HL-60 (cell line): ENCODE data around the gene PHLDA2.

ENCODE experiments used
- DNase-seq, 2 experiments: peaks; one replicate each; pipeline ENCODE4 v3.0.0-alpha.2; 2010 to 2020; ENCODE audit warnings: low read depth in 1 of 2, low spot score in 1 of 2
- H3K27ac ChIP-seq: fragments of 250-450 bp; sonication (Bioruptor Pico); replicated peaks from 2 replicates; pipeline ENCODE4 v1.5.1; 2020; ENCODE audit warnings: mild to moderate bottlenecking, moderate library complexity
- H3K27me3 ChIP-seq: fragments of 250-450 bp; sonication (Bioruptor Pico); 2 replicates; pipeline ENCODE4 v1.5.1; 2021; ENCODE audit warnings: mild to moderate bottlenecking, moderate library complexity; ENCODE audit not compliant: insufficient read depth, poor library complexity, severe bottlenecking
- H3K4me3 ChIP-seq: replicated peaks from 2 replicates; pipeline ENCODE4 v1.5.1; 2011; ENCODE audit warnings: mild to moderate bottlenecking, control low read depth, low read length; ENCODE audit not compliant: insufficient read depth
- CTCF ChIP-seq: IDR thresholded peaks from one replicate; pipeline ENCODE4 v1.5.1; 2011; ENCODE audit warnings: low read length, control low read depth, inconsistent platforms; ENCODE audit not compliant: insufficient read depth
- GABPA ChIP-seq: IDR thresholded peaks from 2 replicates; pipeline ENCODE4 v1.6.1; 2012; ENCODE audit warnings: low read depth
- POLR2AphosphoS5 ChIP-seq: IDR thresholded peaks from 2 replicates; pipeline ENCODE4 v1.6.1; 2012; ENCODE audit warnings: low read depth
- REST ChIP-seq: IDR thresholded peaks from 2 replicates; pipeline ENCODE4 v1.6.1; 2012; ENCODE audit warnings: low read depth; ENCODE audit not compliant: insufficient replicate concordance
- SPI1 ChIP-seq: IDR thresholded peaks from 2 replicates; pipeline ENCODE4 v1.6.1; 2012; ENCODE audit warnings: low read depth, mild to moderate bottlenecking, borderline replicate concordance

PHLDA2 gene

DNA sequence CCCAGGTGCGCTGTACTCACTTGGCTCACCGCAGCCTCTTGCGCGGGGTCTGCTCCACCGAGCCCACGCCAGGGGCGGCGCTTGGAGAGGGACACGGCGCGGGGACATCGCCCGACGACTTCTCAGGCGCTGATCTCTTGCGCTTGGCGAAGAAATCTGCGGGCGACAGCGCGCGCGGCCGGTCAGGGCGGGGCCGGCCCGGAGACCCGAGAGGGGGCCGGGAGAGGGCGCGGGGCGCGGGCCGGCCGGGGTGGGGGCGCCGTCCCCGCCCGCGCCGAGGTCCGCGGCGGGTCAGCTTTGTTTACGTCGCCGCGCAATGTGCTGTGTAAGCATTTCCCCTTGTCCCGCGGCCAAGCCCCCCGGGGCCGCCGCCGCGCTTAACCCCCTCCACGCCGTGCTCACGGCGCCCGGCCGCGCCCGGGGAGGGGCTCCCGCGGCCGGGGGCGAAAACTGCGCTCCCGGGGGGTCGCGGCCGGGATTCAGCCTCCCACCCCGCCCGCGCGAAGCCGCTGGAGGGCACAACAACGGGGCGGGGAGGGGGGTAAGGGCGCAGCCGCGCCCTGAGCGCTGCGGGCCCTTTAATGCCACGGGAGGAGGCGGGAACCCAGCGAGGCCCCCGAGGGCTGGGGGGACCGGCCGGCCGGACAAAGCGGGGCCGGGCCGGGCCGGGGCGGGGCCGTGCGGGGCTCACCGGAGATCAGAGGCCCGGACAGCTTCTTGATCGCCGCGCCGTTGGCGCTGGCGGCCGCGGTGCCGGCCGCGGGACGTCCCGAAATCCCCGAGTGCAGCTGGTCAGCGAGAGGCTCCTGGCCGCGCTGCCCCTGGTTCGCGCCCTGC, 45.0 kb downstream of the PHLDA2 start:
- Histone ChIP-seq H3K27me3 (peaks cover 29% of the 10 kb centered on the region), H3K27ac (no peak overlapping the region), H3K4me3 (0 out of 2 replicates have a peak overlapping the region, but pooled peaks have one; percentile 10)
- TF ChIP-seq POLR2AphosphoS5 (no peak), GABPA (no peak), CTCF (no peak), REST (no peak), SPI1 (no peak)
- DNase-seq, result no peak

DNA sequence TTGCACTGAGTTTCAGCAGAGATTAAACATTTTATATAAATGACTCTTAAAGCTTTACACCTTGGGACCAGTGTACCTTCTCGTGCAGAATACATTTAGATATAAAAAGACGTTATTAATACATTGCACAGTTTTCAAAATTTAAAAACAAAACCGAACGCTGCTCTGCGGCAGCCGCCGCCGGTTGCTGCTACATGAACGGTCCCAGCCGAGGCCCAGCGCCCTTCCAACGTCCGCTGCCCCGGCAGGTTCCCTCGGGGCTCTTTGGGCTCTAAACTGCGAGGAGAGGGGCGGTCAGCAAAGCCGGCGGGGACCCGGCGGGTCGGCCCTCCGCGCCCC, 45.6 kb downstream of the PHLDA2 start:
- H3K4me3 ChIP-seq, result no peak overlapping the region
- no peak overlapping the region for H3K27ac ChIP-seq
- H3K27me3 ChIP-seq, result peaks cover 29% of the 10 kb centered on the region
- TF ChIP-seq CTCF (no peak), REST (no peak), SPI1 (no peak), POLR2AphosphoS5 (no peak), GABPA (no peak)
- DNase-seq, result no peak

DNA sequence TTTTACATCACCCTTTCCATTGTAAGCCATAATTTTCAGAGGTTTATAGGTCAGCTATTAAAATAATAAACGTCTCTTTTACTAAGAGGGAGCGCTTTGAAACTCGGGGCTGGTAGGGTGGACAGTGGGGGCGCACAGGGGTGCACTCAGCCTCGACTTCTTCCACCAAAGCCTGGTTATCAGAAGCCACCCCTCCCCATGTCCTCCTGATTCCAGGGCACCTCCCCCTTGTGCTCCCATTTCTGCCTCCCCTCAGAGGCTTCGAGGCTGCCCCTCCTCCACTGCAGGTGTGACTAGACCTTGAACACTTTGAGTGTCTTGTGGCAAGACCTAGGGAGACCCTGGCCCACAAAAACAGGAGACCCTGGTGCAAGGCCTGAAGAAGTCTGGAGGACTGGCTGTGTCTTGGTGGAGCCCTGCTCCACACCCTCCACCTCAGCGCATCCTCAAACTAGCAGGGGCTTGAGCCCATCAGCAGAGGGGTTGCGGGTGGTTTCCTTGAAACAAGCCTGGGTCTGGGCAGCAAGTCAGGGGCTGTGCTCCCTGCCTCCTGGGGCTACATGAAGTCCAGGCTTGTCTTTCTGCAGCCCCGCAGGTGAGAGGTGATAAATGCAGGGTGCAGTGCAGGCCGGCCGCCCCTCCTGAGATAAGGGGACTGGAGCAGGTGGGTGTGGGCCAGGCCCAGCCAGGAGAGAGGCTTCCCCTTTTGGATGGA, 46.7 kb downstream of the PHLDA2 start:
- TF ChIP-seq CTCF, result no peak
- TF ChIP-seq REST, result no peak
- no peak for TF ChIP-seq POLR2AphosphoS5
- Histone ChIP-seq H3K4me3 (no peak overlapping the region), H3K27me3 (peaks cover 29% of the 10 kb centered on the region), H3K27ac (no peak overlapping the region)
- no peak for DNase-seq
